ENCODE measurements around the gene MEIS2. TPM values are rescaled to one million over a fixed set of nuclear protein-coding genes. Genes with fewer than 3 reads are reported as not detected.

The MEIS2 gene
- total RNA-seq, 2 experiments from 2014 or later, result not detected

DNA sequence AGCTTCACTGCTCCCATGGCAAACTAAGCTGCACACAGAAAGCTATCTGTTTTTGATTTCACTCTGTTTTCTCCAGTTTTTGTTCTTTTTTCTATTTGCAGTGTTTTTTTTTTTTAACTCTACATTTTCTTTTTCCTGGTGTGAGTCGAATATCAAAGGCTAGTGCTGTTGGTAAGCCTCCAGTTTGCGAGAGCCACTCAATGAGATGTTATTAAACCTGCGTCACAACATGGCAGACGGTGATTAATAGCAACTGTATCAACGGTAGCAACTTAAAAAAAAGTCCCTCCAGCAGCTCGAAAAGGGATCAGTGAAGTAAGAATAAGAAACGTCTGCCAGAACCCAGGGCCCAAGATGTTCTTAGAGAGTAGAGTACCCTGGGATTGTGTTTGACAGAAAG lies 84.1 kb downstream of the MEIS2 start:
- intact Hi-C loops (cut with micrococcal nuclease), result no loop called here
- Mint-ChIP-seq H3K36me3 (ENCODE audit: low read depth) (no peaks in the 10 kb centered on the region), H3K27ac (no peak overlapping the region), H3K9me3 (peaks cover 3% of the 10 kb centered on the region), H3K4me1 (ENCODE audit: low read depth) (no peaks in the 10 kb centered on the region), H3K4me3 (no peak overlapping the region), H3K27me3 (ENCODE audit: low read depth) (peaks cover 3% of the 10 kb centered on the region)
- no peak for DNase-seq
- CTCF ChIA-PET, result interaction anchor here (0.6 kb wide), 1 partner anchor 1217 kb away, joined by 3 read pairs; no protein-coding TSS in a partner anchor

DNA sequence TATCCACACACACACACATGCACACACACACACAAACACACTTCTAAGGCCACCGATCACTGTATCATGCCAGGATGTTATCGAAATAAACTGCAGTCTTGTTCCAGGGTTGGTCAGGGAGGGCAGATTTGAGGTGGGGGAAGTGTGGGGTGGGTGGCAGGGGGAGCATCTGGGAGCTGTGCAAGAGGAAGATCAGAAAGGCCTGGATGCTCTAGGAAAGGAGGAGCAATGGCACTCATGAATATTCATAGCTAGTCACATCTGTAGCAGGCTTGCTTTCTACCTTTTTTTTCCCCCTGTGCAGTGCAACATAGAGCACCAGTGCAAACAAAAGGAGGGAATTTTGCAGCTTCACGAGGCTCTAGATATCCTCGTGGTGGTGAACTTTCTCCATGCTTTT lies 84.9 kb downstream of the MEIS2 start:
- H3K27me3 Mint-ChIP-seq (ENCODE audit: low read depth), result peaks cover 3% of the 10 kb centered on the region
- H3K4me3 Mint-ChIP-seq, result no peak overlapping the region
- no peak overlapping the region for H3K27ac Mint-ChIP-seq
- CTCF ChIA-PET, result no interaction called here
- intact Hi-C loops (cut with micrococcal nuclease), result no loop called here
- no peaks in the 10 kb centered on the region for H3K9me3 Mint-ChIP-seq
- H3K36me3 Mint-ChIP-seq (ENCODE audit: low read depth), result no peaks in the 10 kb centered on the region
- no peak for DNase-seq
- no peaks in the 10 kb centered on the region for H3K4me1 Mint-ChIP-seq (ENCODE audit: low read depth)

DNA sequence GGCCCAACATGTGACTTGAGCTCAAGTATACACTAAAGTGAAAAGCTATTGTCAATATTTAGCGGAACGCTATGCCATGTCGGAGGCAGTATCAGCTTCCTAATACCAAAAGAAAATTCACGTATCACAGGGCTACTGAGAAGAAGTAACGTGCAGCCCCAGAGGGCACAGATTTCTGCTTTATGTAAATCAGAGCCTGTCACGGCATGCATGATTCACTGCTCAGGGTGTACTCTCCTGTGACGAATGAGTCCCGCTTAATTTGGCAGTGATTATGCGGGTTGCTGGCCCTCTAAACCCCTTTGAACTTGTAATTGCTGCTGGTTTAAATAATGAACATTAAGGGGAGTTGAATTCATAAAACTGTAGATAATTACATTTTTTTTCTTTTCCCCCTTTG lies 85.3 kb downstream of the MEIS2 start:
- H3K4me3 Mint-ChIP-seq, result no peak overlapping the region
- intact Hi-C loops (cut with micrococcal nuclease), result no loop called here
- CTCF ChIA-PET, result no interaction called here
- H3K27me3 Mint-ChIP-seq (ENCODE audit: low read depth), result peaks cover 3% of the 10 kb centered on the region
- no peaks in the 10 kb centered on the region for H3K9me3 Mint-ChIP-seq
- H3K27ac Mint-ChIP-seq, result no peak overlapping the region
- DNase-seq, result no peak
- H3K4me1 Mint-ChIP-seq (ENCODE audit: low read depth), result no peaks in the 10 kb centered on the region
- no peaks in the 10 kb centered on the region for H3K36me3 Mint-ChIP-seq (ENCODE audit: low read depth)

DNA sequence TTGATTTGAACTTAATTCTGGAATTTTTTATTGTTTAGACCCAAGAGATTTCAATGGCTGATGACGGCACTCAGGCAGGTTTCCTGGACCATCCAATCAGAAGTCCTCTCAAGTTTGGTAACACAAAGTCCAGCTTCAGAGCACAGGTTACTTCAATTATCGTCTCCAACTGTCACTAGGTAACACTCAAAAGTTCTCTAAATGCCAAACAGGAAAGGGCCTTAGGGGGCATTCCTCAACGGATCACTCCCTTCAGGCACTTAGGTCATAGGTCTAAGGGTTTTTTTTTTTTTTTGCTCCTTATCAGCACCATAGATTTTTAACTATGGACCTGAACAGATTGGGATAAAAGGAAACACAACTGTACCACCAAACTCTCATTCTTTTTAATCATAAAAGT lies 85.8 kb downstream of the MEIS2 start:
- Mint-ChIP-seq H3K27ac (no peak overlapping the region), H3K4me1 (ENCODE audit: low read depth) (no peaks in the 10 kb centered on the region), H3K27me3 (ENCODE audit: low read depth) (peaks cover 2% of the 10 kb centered on the region), H3K4me3 (no peak overlapping the region), H3K9me3 (no peaks in the 10 kb centered on the region), H3K36me3 (ENCODE audit: low read depth) (no peaks in the 10 kb centered on the region)
- CTCF ChIA-PET, result no interaction called here
- DNase-seq, result no peak
- intact Hi-C loops (cut with micrococcal nuclease), result no loop called here

DNA sequence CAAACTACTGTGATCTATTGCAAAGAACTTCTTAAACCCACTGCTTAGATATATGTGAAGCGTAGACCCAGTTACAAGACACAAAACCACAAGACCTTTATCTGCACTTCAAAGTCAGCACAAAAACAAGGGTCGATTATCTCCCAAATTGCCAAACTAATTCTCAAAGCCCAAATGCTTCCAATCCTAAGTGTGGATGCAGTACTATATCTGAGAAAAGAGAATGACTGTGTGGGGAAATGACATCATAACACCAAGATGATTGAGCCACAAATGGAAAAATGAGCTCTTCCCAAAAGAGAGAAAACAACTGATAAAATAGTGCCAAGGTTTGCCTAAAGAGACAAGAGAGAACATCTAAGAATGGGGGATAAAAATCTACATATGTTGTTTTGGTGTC lies 86.2 kb downstream of the MEIS2 start:
- H3K4me3 Mint-ChIP-seq, result no peak overlapping the region
- CTCF ChIA-PET, result no interaction called here
- H3K36me3 Mint-ChIP-seq (ENCODE audit: low read depth), result no peaks in the 10 kb centered on the region
- no peak for DNase-seq
- intact Hi-C loops (cut with micrococcal nuclease), result no loop called here
- no peaks in the 10 kb centered on the region for H3K4me1 Mint-ChIP-seq (ENCODE audit: low read depth)
- no peak overlapping the region for H3K27ac Mint-ChIP-seq
- no peaks in the 10 kb centered on the region for H3K27me3 Mint-ChIP-seq (ENCODE audit: low read depth)
- H3K9me3 Mint-ChIP-seq, result no peaks in the 10 kb centered on the region

DNA sequence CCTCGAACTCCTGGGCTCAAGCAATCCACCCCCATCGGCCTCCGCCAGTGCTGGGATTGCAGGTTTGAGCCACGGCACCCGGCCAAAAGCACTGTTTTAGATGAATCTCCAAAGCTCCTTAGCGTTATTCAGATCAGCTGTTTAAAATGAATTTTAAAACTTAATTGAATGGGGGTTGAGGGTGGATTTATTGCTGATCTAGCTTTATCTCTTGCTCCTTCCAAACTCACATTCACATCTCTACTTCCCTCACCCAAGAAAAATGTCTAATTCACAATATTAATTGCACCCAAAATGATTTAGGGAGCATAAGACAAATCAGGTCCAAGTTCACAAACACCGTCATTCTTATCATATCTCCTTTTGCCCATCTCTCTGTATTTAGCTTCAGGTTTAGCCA lies 89.8 kb downstream of the MEIS2 start:
- CTCF ChIA-PET, result no interaction called here
- H3K36me3 Mint-ChIP-seq (ENCODE audit: low read depth), result no peaks in the 10 kb centered on the region

DNA sequence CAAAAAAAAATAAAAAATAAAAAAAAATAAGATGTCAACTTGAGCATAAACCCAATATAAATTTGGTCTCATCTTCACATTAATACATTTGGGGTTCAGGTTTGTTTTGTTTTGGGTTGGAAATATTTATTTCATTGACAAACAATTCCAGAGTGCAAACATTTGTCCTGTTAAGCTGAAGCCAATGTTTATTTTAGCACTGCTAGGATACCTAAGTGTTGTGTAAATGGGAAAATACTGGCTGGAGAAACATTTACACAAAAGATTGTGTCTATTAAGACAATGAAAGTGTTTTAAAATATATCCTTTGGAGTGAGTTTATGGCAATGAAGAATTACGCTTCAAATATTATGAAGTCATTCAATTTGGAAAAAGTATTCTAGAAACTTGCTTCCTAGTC lies 91.1 kb downstream of the MEIS2 start:
- H3K4me3 Mint-ChIP-seq, result no peak overlapping the region
- H3K27ac Mint-ChIP-seq, result no peak overlapping the region
- H3K9me3 Mint-ChIP-seq, result no peaks in the 10 kb centered on the region
- no peak for DNase-seq
- CTCF ChIA-PET, result no interaction called here
- intact Hi-C loops (cut with micrococcal nuclease), result no loop called here
- H3K4me1 Mint-ChIP-seq (ENCODE audit: low read depth), result no peaks in the 10 kb centered on the region
- H3K36me3 Mint-ChIP-seq (ENCODE audit: low read depth), result no peaks in the 10 kb centered on the region
- H3K27me3 Mint-ChIP-seq (ENCODE audit: low read depth), result peaks cover 2% of the 10 kb centered on the region

More for the DNA sequence above, 89.8 kb downstream of the MEIS2 start:
- Mint-ChIP-seq H3K27ac (no peak overlapping the region), H3K4me1 (ENCODE audit: low read depth) (no peaks in the 10 kb centered on the region), H3K27me3 (ENCODE audit: low read depth) (peaks cover 2% of the 10 kb centered on the region), H3K9me3 (no peaks in the 10 kb centered on the region), H3K4me3 (no peak overlapping the region)
- no peak for DNase-seq
- intact Hi-C loops (cut with micrococcal nuclease), result no loop called here

DNA sequence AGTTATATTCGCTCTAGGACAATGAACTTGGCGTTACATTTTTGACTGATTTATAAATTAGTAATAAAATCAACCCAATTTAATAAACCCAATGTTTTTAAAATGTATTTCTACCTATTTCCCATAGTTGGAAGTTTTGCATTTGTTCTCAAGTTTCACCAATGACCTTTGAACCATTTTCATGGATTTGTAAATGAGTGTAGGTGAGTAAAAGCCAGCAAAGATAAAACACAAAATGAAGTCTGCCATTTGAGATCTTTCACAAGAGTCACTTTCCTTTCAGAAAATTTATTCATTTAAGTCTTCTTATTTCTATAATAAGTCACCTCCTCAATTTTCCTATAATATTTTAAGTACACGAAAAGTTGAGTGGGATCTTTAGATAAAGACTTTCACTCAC lies 92.1 kb downstream of the MEIS2 start:
- Mint-ChIP-seq H3K9me3 (no peaks in the 10 kb centered on the region), H3K36me3 (ENCODE audit: low read depth) (no peaks in the 10 kb centered on the region), H3K4me3 (no peak overlapping the region), H3K27me3 (ENCODE audit: low read depth) (peaks cover 2% of the 10 kb centered on the region), H3K27ac (no peak overlapping the region), H3K4me1 (ENCODE audit: low read depth) (no peaks in the 10 kb centered on the region)
- DNase-seq, result no peak
- CTCF ChIA-PET, result no interaction called here
- intact Hi-C loops (cut with micrococcal nuclease), result no loop called here

DNA sequence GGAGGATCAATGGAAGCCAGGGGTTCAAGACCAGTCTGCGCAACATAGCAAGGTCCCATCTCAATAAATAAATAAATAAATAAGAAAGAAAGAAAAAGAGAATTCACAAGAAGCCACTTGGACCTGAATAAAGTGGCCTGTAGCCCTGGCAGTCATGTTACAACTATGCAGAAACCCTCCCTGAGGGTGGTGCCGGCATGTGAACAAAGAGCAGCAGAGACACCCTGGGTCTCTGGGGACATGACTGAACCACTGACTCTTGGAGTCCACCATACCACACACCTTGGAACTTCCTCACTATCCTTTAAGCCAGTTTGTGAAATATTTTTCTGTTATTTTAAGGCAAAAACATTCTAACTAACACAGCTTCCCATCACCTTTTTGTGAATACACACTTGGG lies 93.0 kb downstream of the MEIS2 start:
- Mint-ChIP-seq H3K9me3 (no peaks in the 10 kb centered on the region), H3K4me1 (ENCODE audit: low read depth) (no peaks in the 10 kb centered on the region), H3K27me3 (ENCODE audit: low read depth) (peaks cover 2% of the 10 kb centered on the region), H3K36me3 (ENCODE audit: low read depth) (no peaks in the 10 kb centered on the region), H3K27ac (no peak overlapping the region), H3K4me3 (no peak overlapping the region)
- CTCF ChIA-PET, result no interaction called here
- DNase-seq, result no peak
- intact Hi-C loops (cut with micrococcal nuclease), result no loop called here

DNA sequence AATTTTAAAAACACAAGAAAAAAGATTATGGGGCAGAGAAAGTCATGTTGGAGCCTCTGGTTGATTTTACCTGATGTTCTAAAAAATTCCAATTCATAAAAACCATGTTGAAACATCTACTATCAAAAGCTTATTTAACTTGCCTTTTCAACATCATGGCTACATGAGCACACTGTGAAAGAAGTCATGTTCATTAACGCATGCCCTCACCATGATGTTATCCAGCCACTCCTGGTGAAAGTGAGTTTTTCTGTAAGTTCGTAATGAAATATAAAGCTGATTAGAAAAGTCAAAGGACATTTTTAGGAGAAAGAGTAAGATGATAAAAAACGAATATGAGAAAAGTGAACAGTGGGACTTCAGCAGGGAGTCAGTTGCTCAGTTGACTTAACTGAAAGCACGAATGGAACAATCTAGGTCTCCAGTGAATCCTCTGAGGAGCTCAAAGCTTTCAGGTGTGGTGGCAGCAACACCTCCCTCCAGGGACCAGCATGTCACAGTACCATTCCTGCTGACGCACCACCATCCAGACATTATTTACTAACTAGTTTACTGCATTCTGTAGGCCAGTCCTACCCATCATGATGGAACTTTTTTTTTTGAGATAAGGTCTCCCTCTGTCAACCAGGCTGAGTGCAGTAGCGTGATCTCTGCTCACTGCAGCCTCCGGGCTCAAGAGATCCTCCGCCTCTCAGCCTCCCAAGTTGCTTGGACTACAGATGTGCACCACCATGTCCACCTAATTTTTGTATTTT lies 95.2 kb downstream of the MEIS2 start:
- H3K4me1 Mint-ChIP-seq (ENCODE audit: low read depth), result no peaks in the 10 kb centered on the region

DNA sequence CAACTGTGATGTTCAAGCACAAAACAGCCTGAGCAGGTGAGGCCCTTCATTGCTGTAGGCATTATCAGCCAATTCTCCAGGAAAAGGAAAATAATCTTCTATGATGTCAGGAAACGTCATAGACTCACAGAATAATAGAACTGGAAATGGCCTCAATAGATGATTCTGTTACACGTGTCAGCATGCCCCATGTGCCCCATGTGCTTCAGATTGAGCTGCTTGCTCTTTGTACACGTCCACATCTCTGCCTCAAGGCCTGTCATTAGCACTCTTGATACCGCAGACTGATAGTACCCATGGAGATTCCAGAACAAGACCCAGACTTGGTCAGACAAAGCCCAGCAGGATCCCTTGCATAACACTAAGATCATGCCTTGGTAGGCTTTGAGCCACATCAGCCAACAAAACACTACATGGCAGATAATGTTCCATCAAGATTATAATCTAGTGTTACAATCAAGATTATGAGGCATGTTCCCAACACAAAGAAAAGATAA lies 95.9 kb downstream of the MEIS2 start:
- no peak overlapping the region for H3K4me3 Mint-ChIP-seq
- H3K9me3 Mint-ChIP-seq, result no peaks in the 10 kb centered on the region
- DNase-seq, result no peak
- H3K36me3 Mint-ChIP-seq (ENCODE audit: low read depth), result no peaks in the 10 kb centered on the region
- no peaks in the 10 kb centered on the region for H3K4me1 Mint-ChIP-seq (ENCODE audit: low read depth)
- H3K27ac Mint-ChIP-seq, result no peak overlapping the region
- peaks cover 2% of the 10 kb centered on the region for H3K27me3 Mint-ChIP-seq (ENCODE audit: low read depth)
- intact Hi-C loops (cut with micrococcal nuclease), result no loop called here
- CTCF ChIA-PET, result no interaction called here

More for the DNA sequence above, 95.2 kb downstream of the MEIS2 start:
- H3K9me3 Mint-ChIP-seq, result no peaks in the 10 kb centered on the region
- CTCF ChIA-PET, result no interaction called here
- H3K27ac Mint-ChIP-seq, result no peak overlapping the region
- no peaks in the 10 kb centered on the region for H3K36me3 Mint-ChIP-seq (ENCODE audit: low read depth)
- H3K27me3 Mint-ChIP-seq (ENCODE audit: low read depth), result peaks cover 2% of the 10 kb centered on the region
- intact Hi-C loops (cut with micrococcal nuclease), result no loop called here
- H3K4me3 Mint-ChIP-seq, result no peak overlapping the region
- DNase-seq, result no peak

DNA sequence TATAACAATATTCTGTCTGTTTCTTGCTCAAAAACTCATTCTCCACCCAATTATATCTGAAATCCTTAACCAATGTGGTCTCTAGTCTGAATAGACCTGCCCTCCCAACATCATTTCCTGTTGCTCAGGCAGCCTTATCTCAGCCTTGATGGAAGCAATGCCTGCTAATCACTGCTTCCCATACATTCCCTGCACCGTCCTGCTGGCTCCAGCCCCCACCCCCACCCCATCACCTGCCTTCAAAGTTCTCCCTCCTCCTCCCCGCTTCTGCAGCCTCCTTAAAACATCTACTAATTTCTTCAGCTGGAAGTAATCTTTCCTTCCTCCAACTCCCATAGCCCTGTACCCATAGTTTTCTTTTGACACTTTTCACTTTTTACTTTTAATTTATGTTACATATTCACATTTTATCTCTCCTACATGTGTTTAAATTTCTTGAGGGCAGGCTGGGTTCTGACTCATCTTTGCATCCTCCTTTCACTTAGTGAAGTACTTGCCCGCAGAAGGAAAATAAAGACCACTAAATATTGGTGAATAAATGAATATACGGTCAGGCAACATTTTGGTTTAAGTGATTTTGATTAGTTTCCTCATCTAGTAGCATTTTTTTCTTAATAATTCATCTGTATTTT lies 98.2 kb downstream of the MEIS2 start:
- Mint-ChIP-seq H3K27ac (no peak overlapping the region), H3K4me1 (ENCODE audit: low read depth) (no peaks in the 10 kb centered on the region), H3K27me3 (ENCODE audit: low read depth) (no peaks in the 10 kb centered on the region), H3K36me3 (ENCODE audit: low read depth) (no peaks in the 10 kb centered on the region), H3K4me3 (no peak overlapping the region), H3K9me3 (no peaks in the 10 kb centered on the region)
- intact Hi-C loops (cut with micrococcal nuclease), result no loop called here
- CTCF ChIA-PET, result no interaction called here
- DNase-seq, result no peak

DNA sequence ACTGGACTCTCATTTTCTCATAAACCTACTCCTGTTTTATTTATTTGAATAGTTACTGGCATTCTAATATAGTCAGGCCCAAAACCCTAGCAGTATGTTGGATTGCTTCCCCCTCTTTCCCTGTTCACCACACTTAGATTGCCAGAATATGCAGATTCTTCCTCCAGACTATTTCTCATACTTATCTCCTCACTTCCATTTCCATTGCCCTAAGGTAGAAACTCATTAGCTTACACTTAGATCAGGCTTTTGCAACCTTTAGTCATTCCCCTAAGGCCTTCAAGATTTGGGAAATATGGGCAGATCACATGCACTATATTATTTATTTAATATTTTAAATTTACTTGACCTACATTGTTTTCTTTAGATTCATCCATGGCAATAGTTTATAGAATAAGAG lies 98.9 kb downstream of the MEIS2 start:
- Mint-ChIP-seq H3K27ac (no peak overlapping the region), H3K4me3 (no peak overlapping the region), H3K36me3 (ENCODE audit: low read depth) (no peaks in the 10 kb centered on the region), H3K4me1 (ENCODE audit: low read depth) (no peaks in the 10 kb centered on the region), H3K27me3 (ENCODE audit: low read depth) (no peaks in the 10 kb centered on the region), H3K9me3 (no peaks in the 10 kb centered on the region)
- DNase-seq, result no peak
- CTCF ChIA-PET, result no interaction called here
- intact Hi-C loops (cut with micrococcal nuclease), result no loop called here

Measured in activated naive CD4-positive, alpha-beta T cell treated with anti-CD3 and anti-CD28 coated beads for 36 hours (primary cell).